Astrocyte of the spinal cord (primary cell): ENCODE data around the gene SLC8A1.

ENCODE experiments used
- DNase-seq: peaks from one replicate; pipeline ENCODE4 v3.0.0; 2011; ENCODE audit warnings: low read depth, low spot score
- H3K4me3 ChIP-seq: 2 replicates; pipeline ENCODE4 v1.5.1; 2011; ENCODE audit warnings: low read depth, mild to moderate bottlenecking, low read length, moderate library complexity
- CTCF ChIP-seq: IDR thresholded peaks from 2 replicates; pipeline ENCODE4 v1.5.1; 2012; ENCODE audit warnings: low read depth, mild to moderate bottlenecking, low read length, inconsistent platforms
- in situ Hi-C: cut with HindIII; loops from 2 replicates; pipeline ENCODE4 v1.10.0; 2017; ENCODE audit warnings: low sequenced_read_pairs

The SLC8A1 gene

GRCh38 chr2:40249577-40249976 is 202.3 kb downstream of the SLC8A1 start:
- no peak for TF ChIP-seq CTCF
- H3K4me3 ChIP-seq, result no peak overlapping the region
- no peak for DNase-seq
- in situ Hi-C loops, result no loop called here

GRCh38 chr2:40248294-40248693 is 203.6 kb downstream of the SLC8A1 start:
- no peak for TF ChIP-seq CTCF
- DNase-seq, result no peak
- H3K4me3 ChIP-seq, result no peak overlapping the region
- in situ Hi-C loops, result no loop called here

DNA sequence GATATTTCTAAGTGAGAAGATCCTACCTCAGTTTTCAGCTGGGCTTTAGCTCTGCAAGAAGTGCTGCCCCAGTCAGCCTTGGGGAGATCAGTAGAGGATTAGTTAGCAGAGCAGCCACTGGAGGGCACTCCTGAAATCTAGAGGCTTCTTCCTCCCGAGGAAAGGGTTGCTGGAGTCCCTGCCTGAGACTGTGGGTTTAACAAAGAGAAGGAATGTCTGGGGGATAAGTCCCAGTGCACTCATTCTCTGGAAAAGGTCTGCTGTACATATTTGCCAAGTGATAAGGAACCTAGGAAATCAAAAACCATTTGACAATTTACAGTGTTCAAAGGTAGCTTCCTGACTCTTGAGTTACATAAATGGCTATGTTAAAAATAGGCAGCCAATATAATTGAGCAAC is 207.2 kb downstream of the SLC8A1 start:
- H3K4me3 ChIP-seq, result no peak overlapping the region
- in situ Hi-C loops, result no loop called here
- peak; percentile 72 for TF ChIP-seq CTCF
- DNase-seq, result peak; percentile 86

DNA sequence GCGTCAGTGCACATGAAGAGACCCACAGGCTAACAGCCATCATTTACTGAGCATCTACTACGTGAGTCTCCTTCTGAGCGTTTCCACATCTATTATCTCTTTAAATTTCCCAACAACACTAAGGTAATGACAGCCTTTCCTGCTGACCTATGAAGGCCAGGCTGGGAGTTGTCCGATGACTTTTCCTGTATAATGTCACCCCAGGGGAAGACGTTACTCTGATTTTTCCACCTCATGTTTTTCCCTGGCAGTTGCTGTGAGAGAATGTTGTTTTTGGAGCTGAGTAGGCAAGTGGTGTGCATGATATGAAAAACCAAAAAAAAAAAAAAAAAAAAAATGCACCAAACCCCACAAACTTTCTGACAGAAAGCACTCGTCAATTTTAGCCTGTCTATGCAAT is 207.6 kb downstream of the SLC8A1 start:
- in situ Hi-C loops, result no loop called here
- no peak for TF ChIP-seq CTCF
- no peak overlapping the region for H3K4me3 ChIP-seq
- DNase-seq, result no peak

DNA sequence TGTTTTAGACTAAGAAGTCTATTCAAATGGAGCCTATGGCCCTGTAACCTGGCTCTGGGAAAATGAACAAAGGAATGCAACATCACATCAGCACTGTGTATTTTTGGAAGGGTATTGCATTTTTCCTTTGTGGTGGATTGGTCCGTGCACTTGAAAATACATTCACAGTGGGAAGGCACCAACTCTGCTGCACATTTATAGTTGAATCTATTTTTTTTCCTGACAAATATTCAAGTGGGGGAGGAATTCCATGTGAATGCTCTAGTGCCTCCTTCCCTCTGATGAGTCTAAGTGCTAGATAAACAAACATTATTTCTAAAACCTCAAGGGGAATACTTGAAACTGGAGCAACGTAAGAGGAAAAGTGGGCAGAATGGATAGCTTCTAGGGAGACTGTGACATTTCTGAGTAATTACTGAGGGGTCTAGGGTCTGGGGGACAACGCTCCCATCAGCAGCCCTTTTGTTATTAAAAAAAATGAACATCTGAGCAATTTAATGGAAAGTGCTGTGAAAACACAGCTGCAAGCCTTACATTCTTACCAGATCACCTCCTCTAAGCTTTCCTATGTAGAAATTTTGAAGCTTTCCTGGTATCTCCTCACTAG is 208.2 kb downstream of the SLC8A1 start:
- peak; percentile 95 for DNase-seq
- in situ Hi-C loops, result no loop called here
- H3K4me3 ChIP-seq, result no peak overlapping the region
- no peak for TF ChIP-seq CTCF

DNA sequence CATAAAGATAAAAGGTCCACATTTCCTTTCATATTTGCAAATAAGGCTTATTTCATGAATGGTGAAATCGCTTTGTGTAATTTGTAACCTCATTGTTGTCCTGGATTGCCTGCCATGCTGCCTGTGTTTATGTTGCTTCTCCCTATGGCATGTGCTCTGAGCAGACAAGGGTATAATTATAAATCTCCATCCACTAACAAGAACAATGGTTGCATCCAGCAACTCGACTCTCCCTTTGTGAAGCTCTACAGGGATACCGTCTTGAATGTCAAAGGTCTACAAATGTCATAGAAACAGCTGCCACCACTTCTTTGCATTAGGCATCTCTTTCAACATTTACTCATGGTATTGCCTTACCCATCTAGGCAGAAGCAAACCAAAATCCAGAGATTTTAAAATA is 209.6 kb downstream of the SLC8A1 start:
- H3K4me3 ChIP-seq, result no peak overlapping the region
- TF ChIP-seq CTCF, result no peak
- in situ Hi-C loops, result no loop called here
- DNase-seq, result no peak

- in situ Hi-C loops, result no loop called here
- no peak overlapping the region for H3K4me3 ChIP-seq
- peak; percentile 98 for DNase-seq
- no peak for TF ChIP-seq CTCF
Measured at GRCh38 chr2:40240070-40240469, 211.8 kb downstream of the SLC8A1 start.
